ENCODE data around the gene SYNPO2. TPM values are rescaled to one million over a fixed set of nuclear protein-coding genes. Genes with fewer than 3 reads are reported as not detected.

SYNPO2 gene
- total RNA-seq, 1 experiment from 2014 or later: 0.61 TPM

DNA sequence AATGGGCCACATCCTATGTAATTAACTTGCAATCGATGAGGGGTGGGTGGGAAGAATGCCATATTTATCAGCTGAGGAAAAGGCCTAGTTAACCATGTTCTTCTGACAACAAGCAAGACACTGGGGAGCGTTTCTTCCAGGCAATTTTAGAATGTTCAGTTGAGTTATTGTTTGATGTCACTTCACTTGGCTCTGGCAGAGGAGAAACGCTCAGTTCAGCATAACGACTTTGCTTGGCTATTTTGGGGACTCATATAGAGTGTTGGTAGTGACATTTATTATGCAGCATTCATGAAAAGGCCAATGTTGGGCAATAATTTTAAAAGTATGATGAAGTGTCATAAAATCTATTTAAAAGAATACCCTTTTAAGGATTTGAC, 648 bp downstream of the SYNPO2 start:
- POLR2A ChIA-PET: interaction anchor here (1.0 to 1.3 kb wide), 2 partner anchors 66 to 80 kb away, joined by 4 to 5 read pairs; no protein-coding TSS in a partner anchor
- no peaks in the 10 kb centered on the region for H3K27me3 Mint-ChIP-seq (ENCODE audit: insufficient read depth, unreplicated experiment)
- TF ChIP-seq, protein P1, sequence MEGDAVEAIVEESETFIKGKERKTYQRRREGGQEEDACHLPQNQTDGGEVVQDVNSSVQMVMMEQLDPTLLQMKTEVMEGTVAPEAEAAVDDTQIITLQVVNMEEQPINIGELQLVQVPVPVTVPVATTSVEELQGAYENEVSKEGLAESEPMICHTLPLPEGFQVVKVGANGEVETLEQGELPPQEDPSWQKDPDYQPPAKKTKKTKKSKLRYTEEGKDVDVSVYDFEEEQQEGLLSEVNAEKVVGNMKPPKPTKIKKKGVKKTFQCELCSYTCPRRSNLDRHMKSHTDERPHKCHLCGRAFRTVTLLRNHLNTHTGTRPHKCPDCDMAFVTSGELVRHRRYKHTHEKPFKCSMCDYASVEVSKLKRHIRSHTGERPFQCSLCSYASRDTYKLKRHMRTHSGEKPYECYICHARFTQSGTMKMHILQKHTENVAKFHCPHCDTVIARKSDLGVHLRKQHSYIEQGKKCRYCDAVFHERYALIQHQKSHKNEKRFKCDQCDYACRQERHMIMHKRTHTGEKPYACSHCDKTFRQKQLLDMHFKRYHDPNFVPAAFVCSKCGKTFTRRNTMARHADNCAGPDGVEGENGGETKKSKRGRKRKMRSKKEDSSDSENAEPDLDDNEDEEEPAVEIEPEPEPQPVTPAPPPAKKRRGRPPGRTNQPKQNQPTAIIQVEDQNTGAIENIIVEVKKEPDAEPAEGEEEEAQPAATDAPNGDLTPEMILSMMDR (IDR thresholded peaks at IDR 0.05; ENCODE audit: unreplicated experiment): no peak
- H3K27ac Mint-ChIP-seq (ENCODE audit: low read depth, unreplicated experiment): no peak overlapping the region
- DNase-seq (ENCODE audit: unreplicated experiment): no peak
- peak overlapping the region; percentile 67 for H3K4me3 Mint-ChIP-seq (ENCODE audit: unreplicated experiment)
- BruUV-seq (replicated peaks): no TSS peak
- H3K36me3 Mint-ChIP-seq (ENCODE audit: insufficient read depth, unreplicated experiment): no peaks in the 10 kb centered on the region
- no peaks in the 10 kb centered on the region for H3K9me3 Mint-ChIP-seq (ENCODE audit: unreplicated experiment)
- H3K4me1 Mint-ChIP-seq (ENCODE audit: insufficient read depth, unreplicated experiment): peaks cover 14% of the 10 kb centered on the region
- CTCF ChIA-PET: interaction anchor here (0.6 to 6.7 kb wide), 16 partner anchors 10 to 894 kb away, joined by 3 to 121 read pairs (median 4); no protein-coding TSS in a partner anchor
- intact Hi-C loops (cut with micrococcal nuclease): loop anchor here (10.0 kb wide), 1 partner anchor 205 kb away; the partner anchor contains the start of gene METTL14

DNA sequence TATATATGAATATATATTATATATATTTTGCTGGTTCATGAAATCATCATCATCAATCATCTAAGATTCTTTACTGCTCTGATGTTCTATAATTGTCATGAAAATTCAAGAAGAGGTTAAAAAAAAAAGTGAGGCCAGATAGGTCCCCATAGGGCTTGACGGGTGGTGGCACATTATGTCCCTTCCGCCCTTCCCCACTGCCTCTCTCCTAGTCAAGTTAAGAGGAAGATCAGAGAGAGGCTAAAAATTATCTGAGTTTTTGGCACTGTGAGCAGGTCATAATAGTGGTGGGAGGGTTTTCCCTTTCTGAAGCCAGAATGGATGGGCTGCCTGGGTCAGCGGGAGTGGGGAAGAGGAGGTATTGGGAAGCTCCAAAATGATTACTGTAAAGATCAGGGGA, 5.4 kb downstream of the SYNPO2 start:
- DNase-seq (ENCODE audit: unreplicated experiment): no peak
- Mint-ChIP-seq H3K27ac (ENCODE audit: low read depth, unreplicated experiment) (no peak overlapping the region), H3K36me3 (ENCODE audit: insufficient read depth, unreplicated experiment) (no peaks in the 10 kb centered on the region), H3K4me3 (ENCODE audit: unreplicated experiment) (no peak overlapping the region), H3K4me1 (ENCODE audit: insufficient read depth, unreplicated experiment) (peaks cover 9% of the 10 kb centered on the region), H3K9me3 (ENCODE audit: unreplicated experiment) (no peaks in the 10 kb centered on the region), H3K27me3 (ENCODE audit: insufficient read depth, unreplicated experiment) (no peaks in the 10 kb centered on the region)
- POLR2A ChIA-PET: interaction anchor here (0.5 to 0.7 kb wide), 3 partner anchors 14 to 563 kb away, joined by 3 to 5 read pairs (median 4); no protein-coding TSS in a partner anchor
- TF ChIP-seq, protein P1 (IDR thresholded peaks at IDR 0.05; ENCODE audit: unreplicated experiment): no peak
- CTCF ChIA-PET: interaction anchor here (0.6 to 6.7 kb wide), 5 partner anchors 75 to 493 kb away, joined by 3 to 121 read pairs (median 3); no protein-coding TSS in a partner anchor
- intact Hi-C loops (cut with micrococcal nuclease): no loop called here
- no TSS peak for BruUV-seq (replicated peaks)

DNA sequence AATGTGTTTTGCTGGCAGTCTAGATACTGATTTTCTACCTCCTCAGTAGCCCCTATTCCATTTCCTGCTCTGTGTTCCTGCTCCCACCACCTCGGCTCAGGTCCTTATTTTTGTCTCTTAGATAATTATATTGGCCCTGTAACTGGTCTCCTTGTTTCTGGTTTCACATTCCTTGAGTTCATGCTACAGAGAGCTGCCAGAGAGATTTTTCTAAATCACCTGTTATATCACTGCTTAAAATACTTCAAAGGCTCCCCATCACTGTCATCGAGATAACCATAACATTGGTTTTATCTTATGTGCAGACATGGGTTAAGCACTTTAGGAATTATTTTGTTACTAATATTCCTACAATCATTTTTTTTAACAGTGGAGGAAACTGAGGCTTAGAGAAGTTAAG, 9.6 kb downstream of the SYNPO2 start:
- no peaks in the 10 kb centered on the region for H3K4me1 Mint-ChIP-seq (ENCODE audit: insufficient read depth, unreplicated experiment)
- no peaks in the 10 kb centered on the region for H3K27me3 Mint-ChIP-seq (ENCODE audit: insufficient read depth, unreplicated experiment)
- no peak overlapping the region for H3K4me3 Mint-ChIP-seq (ENCODE audit: unreplicated experiment)
- no TSS peak for BruUV-seq (replicated peaks)
- ChIA-PET POLR2A (interaction anchor here (0.6 kb wide), 1 partner anchor 48 kb away, joined by 3 read pairs; no protein-coding TSS in a partner anchor), CTCF (interaction anchor here (0.6 to 1.2 kb wide), 3 partner anchors 8 to 371 kb away, joined by 3 to 5 read pairs (median 3); no protein-coding TSS in a partner anchor)
- intact Hi-C loops (cut with micrococcal nuclease): no loop called here
- H3K27ac Mint-ChIP-seq (ENCODE audit: low read depth, unreplicated experiment): no peak overlapping the region
- H3K9me3 Mint-ChIP-seq (ENCODE audit: unreplicated experiment): no peaks in the 10 kb centered on the region
- TF ChIP-seq, protein P1 (IDR thresholded peaks at IDR 0.05; ENCODE audit: unreplicated experiment): no peak
- H3K36me3 Mint-ChIP-seq (ENCODE audit: insufficient read depth, unreplicated experiment): no peaks in the 10 kb centered on the region
- DNase-seq (ENCODE audit: unreplicated experiment): no peak

DNA sequence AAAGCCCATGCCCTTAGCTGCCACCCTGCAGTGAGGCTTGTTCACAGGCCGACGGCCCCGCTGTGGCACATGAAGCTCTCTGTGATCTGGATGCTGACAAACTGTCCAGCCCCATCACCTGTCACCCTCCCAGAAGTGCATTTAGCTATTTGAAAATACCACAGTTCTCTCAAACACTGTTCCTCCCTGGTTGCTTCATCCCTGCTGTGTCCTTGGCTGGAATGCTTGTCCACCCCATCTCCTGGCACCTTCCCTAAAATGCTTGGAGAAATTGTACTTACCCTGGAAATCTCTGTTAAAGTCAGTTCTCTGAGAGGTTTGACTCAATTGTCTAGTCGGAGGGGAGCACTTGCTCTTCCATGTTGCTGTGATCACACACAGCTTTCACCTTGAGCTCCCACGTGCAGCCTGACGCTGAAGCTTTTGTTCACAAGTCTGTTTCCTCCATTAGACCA, 10.1 kb downstream of the SYNPO2 start:
- Mint-ChIP-seq H3K4me3 (ENCODE audit: unreplicated experiment) (no peak overlapping the region), H3K36me3 (ENCODE audit: insufficient read depth, unreplicated experiment) (no peaks in the 10 kb centered on the region), H3K27me3 (ENCODE audit: insufficient read depth, unreplicated experiment) (no peaks in the 10 kb centered on the region), H3K27ac (ENCODE audit: low read depth, unreplicated experiment) (peak overlapping the region; percentile 59), H3K9me3 (ENCODE audit: unreplicated experiment) (no peaks in the 10 kb centered on the region), H3K4me1 (ENCODE audit: insufficient read depth, unreplicated experiment) (no peaks in the 10 kb centered on the region)
- no TSS peak for BruUV-seq (replicated peaks)
- POLR2A ChIA-PET: interaction anchor here (0.6 kb wide), 1 partner anchor 48 kb away, joined by 3 read pairs; no protein-coding TSS in a partner anchor
- CTCF ChIA-PET: interaction anchor here (0.6 to 1.2 kb wide), 3 partner anchors 8 to 371 kb away, joined by 3 to 5 read pairs (median 3); no protein-coding TSS in a partner anchor
- TF ChIP-seq, protein P1 (IDR thresholded peaks at IDR 0.05; ENCODE audit: unreplicated experiment): no peak
- no peak for DNase-seq (ENCODE audit: unreplicated experiment)
- intact Hi-C loops (cut with micrococcal nuclease): no loop called here

Data from MCF 10A (cell line).